SK-N-SH treated with all-trans-retinoic acid at 6 μM for 48 hours (cell line): ENCODE data around the gene CACHD1.

ENCODE experiments used
- ATAC-seq: fragments of 200-7000 bp; cut with Tn5 transposase; 3 replicates; pipeline ENCODE4 v1.9.1; 2020; ENCODE audit warnings: mild to moderate bottlenecking, moderate library complexity
- ARNTL ChIP-seq: fragments of 450-650 bp; formaldehyde crosslinking; IDR thresholded peaks from 2 replicates; pipeline ENCODE4 v1.5.0; 2020; ENCODE audit warnings: low read depth, mild to moderate bottlenecking, moderate library complexity, borderline replicate concordance
- BACH2 ChIP-seq: fragments of 250-450 bp; sonication (Bioruptor Pico); IDR thresholded peaks from 2 replicates; pipeline ENCODE4 v1.9.0; 2021; ENCODE audit warnings: mild to moderate bottlenecking, borderline replicate concordance
- CREB5 ChIP-seq: fragments of 250-450 bp; sonication (Bioruptor Pico); IDR thresholded peaks from 2 replicates; pipeline ENCODE4 v1.5.1; 2020; ENCODE audit warnings: low read depth, mild to moderate bottlenecking, moderate library complexity
- CSDC2 ChIP-seq: fragments of 250-450 bp; sonication (Bioruptor Pico); IDR thresholded peaks from 2 replicates; pipeline ENCODE4 v1.5.0; 2020; ENCODE audit warnings: mild to moderate bottlenecking, moderate library complexity
- CSRNP3 ChIP-seq: fragments of 250-450 bp; sonication (Bioruptor Pico); IDR thresholded peaks from 2 replicates; pipeline ENCODE4 v1.5.1; 2021; ENCODE audit warnings: mild to moderate bottlenecking, moderate library complexity
- ESRRG ChIP-seq: fragments of 250-450 bp; sonication (Bioruptor Pico); IDR thresholded peaks from 2 replicates; pipeline ENCODE4 v1.6.1; 2021; ENCODE audit warnings: mild to moderate bottlenecking
- GLIS3 ChIP-seq: fragments of 250-450 bp; sonication (Bioruptor Pico); IDR thresholded peaks from 2 replicates; pipeline ENCODE4 v1.5.0; 2020; ENCODE audit warnings: mild to moderate bottlenecking, moderate library complexity
- ISL1 ChIP-seq: fragments of 250-450 bp; sonication (Bioruptor Pico); IDR thresholded peaks from 2 replicates; pipeline ENCODE4 v2.1.2; 2022; ENCODE audit warnings: mild to moderate bottlenecking, moderate library complexity
- OSR1 ChIP-seq: fragments of 250-450 bp; sonication (Bioruptor Pico); IDR thresholded peaks from 2 replicates; pipeline ENCODE4 v1.8.0; 2022; ENCODE audit warnings: moderate library complexity, mild to moderate bottlenecking, inconsistent platforms
- POU6F1 ChIP-seq: fragments of 250-450 bp; sonication (Bioruptor Pico); IDR thresholded peaks from 2 replicates; pipeline ENCODE4 v1.8.0; 2021; ENCODE audit warnings: low read depth, mild to moderate bottlenecking, moderate library complexity, borderline replicate concordance
- PPARA ChIP-seq: fragments of 250-450 bp; sonication (Bioruptor Pico); IDR thresholded peaks from 2 replicates; pipeline ENCODE4 v1.5.0; 2020; ENCODE audit warnings: mild to moderate bottlenecking, borderline replicate concordance
- RARB ChIP-seq: fragments of 250-450 bp; sonication (Bioruptor Pico); IDR thresholded peaks from 2 replicates; pipeline ENCODE4 v1.8.0; 2021; ENCODE audit warnings: mild to moderate bottlenecking, moderate library complexity
- SNAI2 ChIP-seq: fragments of 250-450 bp; sonication (Bioruptor Pico); IDR thresholded peaks from 2 replicates; pipeline ENCODE4 v1.5.0; 2020; ENCODE audit warnings: mild to moderate bottlenecking, moderate library complexity
- TCF4 ChIP-seq: fragments of 250-450 bp; sonication (Bioruptor Pico); IDR thresholded peaks from 2 replicates; pipeline ENCODE4 v1.8.0; 2021; ENCODE audit warnings: mild to moderate bottlenecking, moderate library complexity, borderline replicate concordance
- TOX ChIP-seq: fragments of 250-450 bp; sonication (Bioruptor Pico); IDR thresholded peaks from 2 replicates; pipeline ENCODE4 v1.8.0; 2021; ENCODE audit warnings: mild to moderate bottlenecking, moderate library complexity, borderline replicate concordance
- TSHZ2 ChIP-seq: fragments of 250-450 bp; sonication (Bioruptor Pico); IDR thresholded peaks from 2 replicates; pipeline ENCODE4 v1.5.0; 2020; ENCODE audit warnings: mild to moderate bottlenecking, moderate library complexity
- ZC3H10 ChIP-seq: fragments of 250-450 bp; sonication (Bioruptor Pico); IDR thresholded peaks from 2 replicates; pipeline ENCODE4 v1.5.1; 2021; ENCODE audit warnings: mild to moderate bottlenecking, moderate library complexity
- ZFP3 ChIP-seq: fragments of 250-450 bp; sonication (Bioruptor Pico); IDR thresholded peaks from 2 replicates; pipeline ENCODE4 v1.5.0; 2020; ENCODE audit warnings: mild to moderate bottlenecking, moderate library complexity
- ZFP30 ChIP-seq: fragments of 450-650 bp; formaldehyde crosslinking; IDR thresholded peaks from 2 replicates; pipeline ENCODE4 v1.5.0; 2022; ENCODE audit warnings: mild to moderate bottlenecking, moderate library complexity
- ZNF565 ChIP-seq: fragments of 450-650 bp; formaldehyde crosslinking; conservative IDR thresholded peaks from 2 replicates; pipeline ENCODE4 v1.5.0; 2020; ENCODE audit warnings: low read depth, mild to moderate bottlenecking, moderate library complexity
- ZNF8 ChIP-seq: fragments of 450-650 bp; formaldehyde crosslinking; IDR thresholded peaks from 2 replicates; pipeline ENCODE4 v1.5.0; 2020; ENCODE audit warnings: mild to moderate bottlenecking, moderate library complexity

CACHD1 gene

DNA sequence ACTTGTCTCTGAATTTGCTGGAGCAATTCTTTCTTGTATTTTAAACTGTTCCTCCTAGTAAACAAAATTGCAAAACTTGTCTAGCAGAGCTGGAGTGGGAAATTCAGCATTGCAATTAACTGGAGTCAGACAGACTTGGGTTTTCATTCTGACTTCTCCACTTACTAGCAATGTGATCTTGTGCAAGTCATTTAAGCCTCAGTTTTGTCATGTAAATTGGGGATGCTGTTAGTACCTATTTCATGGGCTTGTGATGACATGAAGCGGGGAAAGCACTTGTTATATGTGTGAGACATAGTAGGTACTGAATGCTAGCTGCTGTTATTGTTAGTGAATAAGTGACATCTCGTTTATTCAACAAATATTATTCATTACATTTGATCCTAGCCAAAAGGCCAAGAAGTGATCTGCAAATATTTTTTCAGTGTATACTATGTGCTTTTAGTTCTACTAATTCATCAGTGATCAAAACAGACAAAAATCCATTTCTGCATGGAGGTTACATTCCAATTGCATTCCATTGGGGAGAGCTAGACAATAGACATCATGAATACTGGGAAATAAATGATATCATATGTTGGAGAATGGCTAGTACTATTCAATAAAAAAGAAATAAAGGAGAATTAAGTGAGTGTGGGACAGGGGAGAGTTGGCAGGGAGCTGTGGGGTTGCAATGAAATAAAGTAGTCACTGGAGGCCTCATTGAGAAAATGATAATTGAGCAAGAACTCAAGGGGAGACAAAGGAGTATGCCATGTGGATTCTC lies 47.1 kb downstream of the CACHD1 start (continued):
- TF ChIP-seq CREB5 (CRISPR knock-in tag) (peak; percentile 89), RARB (CRISPR knock-in tag) (no peak)
- TF ChIP-seq, all 23 proteins: peak for 2

DNA sequence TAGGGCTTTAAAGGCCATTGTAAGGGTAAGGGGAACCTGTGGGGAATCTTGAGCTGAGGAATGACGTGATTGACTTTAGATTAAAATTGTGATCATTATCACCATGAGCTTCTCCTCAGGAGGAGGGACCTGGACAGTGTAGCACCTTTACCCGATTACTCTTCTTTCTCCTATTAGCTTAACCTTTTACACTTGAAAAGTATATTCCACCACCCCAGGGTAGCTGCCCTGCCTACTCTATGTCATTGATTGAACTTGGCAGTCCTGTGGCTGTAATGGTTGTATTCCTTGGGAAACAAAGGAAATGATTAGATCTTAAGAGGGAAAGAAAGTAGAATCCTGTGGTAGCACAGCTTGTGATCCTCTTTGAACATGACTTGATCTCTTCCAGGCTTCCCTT lies 47.7 kb downstream of the CACHD1 start:
- no peak for ATAC-seq
- TF ChIP-seq ISL1 (CRISPR knock-in tag) (no peak), ZC3H10 (CRISPR knock-in tag) (no peak), GLIS3 (CRISPR knock-in tag) (no peak), ZFP30 (CRISPR knock-in tag) (no peak), ZNF8 (CRISPR knock-in tag) (no peak), PPARA (CRISPR knock-in tag) (no peak), BACH2 (CRISPR knock-in tag) (no peak), POU6F1 (CRISPR knock-in tag) (no peak), ZNF565 (no peak)

DNA sequence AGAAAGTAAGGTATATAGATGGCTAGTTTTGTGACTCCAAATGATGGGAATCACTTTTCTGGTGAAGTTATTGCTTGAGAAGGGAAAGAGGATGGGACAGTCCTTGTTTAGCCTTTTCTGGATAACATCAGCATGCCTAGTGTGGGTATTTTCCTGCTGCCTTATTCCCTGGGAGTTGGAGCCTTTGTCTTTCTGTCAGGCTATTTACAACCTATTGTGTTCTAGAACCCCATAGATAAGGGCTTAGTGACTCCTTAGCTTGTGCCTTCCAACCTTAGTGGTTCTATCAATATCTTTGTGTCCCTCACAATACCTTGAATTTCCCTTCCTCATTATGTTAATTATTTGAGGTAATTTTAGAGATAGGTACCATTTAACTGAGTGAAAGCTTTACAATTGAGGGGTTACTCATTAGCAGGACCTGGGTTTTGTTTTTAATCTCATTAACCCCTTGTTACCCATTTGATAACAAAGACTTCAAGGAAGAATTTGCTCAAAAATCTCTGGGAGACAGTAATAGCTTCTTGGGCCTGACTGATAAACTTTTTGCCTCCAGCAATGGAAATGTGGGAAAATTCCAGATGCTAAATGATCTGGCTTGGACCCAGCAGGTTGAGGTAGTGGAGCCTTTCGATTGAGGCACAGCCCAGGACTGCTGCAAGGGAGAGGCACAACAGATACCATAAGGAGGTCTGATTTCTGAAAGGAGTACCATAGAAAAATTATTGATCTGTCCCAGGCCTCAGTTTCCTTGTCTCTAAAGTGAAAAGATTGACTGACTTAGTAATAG lies 49.0 kb downstream of the CACHD1 start:
- no peak for ATAC-seq
- TF ChIP-seq OSR1 (no peak), PPARA (CRISPR knock-in tag) (no peak), ARNTL (CRISPR knock-in tag) (no peak), CREB5 (CRISPR knock-in tag) (no peak), ISL1 (CRISPR knock-in tag) (no peak), SNAI2 (CRISPR knock-in tag) (no peak), RARB (CRISPR knock-in tag) (no peak), CSRNP3 (CRISPR knock-in tag) (no peak), ZNF565 (no peak), TSHZ2 (CRISPR knock-in tag) (no peak), BACH2 (CRISPR knock-in tag) (no peak), ZNF8 (CRISPR knock-in tag) (no peak), TOX (CRISPR knock-in tag) (no peak), ESRRG (CRISPR knock-in tag) (no peak), CSDC2 (CRISPR knock-in tag) (no peak), TCF4 (no peak), ZFP3 (CRISPR knock-in tag) (no peak), GLIS3 (CRISPR knock-in tag) (no peak)
